ENCODE measurements around the gene PAFAH1B2. TPM values are rescaled to one million over a fixed set of nuclear protein-coding genes. Genes with fewer than 3 reads are reported as not detected.
A peak's percentile ranks its signal among the peaks of the same experiment; 100 is the strongest.
"Not testable (repeated sequence)": the region's sequence is repeated elsewhere in the genome, so short reads cannot be mapped to it uniquely, and the experiment has no call there.

The PAFAH1B2 gene
- polyA plus RNA-seq (ENCODE audit: insufficient read length in 4 of 4), result 10 to 100 TPM; 73.3 to 79.9 (median 75.1) TPM

DNA sequence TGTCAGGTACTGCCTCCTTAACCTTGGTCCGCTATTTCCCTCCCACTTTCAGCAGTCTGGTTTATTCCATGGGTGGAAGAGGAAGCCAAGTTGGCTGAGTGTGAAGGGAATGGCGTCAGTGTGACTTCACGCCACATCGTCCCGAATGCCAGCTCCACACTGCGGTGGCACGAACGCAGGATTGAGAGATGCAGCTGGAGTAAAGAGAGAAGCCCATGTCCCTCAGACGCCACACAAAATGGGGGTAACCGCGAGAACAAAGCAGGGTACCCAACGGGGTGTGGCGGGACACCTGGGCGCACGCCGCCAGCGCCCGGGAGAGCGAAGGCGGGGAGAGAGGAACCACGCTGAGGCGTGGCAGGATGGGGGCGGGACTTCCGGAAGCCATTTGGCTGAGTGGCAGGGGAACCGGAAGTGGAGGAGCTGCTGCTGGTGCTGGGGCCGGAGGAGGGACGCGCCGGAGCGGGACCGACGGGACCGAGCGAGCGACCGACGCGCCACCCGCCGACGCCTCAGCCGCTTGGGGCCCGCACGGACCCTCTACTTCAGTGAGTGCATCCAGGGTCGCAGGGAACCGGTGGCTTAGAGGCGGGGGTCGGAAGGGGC lies at the start of gene PAFAH1B2:
PAFAH1B2 (plus strand) TSS at position 417 of the 606 bp plus-strand sequence. CDS start 8,161 bp downstream, outside the sequence.
- DNase-seq (ENCODE audit: low read depth in 4 of 4, low spot score in 3 of 4), result peak; percentile 87 to 89 (median 88)

GRCh38 chr11:117094776-117095175 lies 49.3 kb upstream of the PAFAH1B2 start:
- no peak for DNase-seq (ENCODE audit: low read depth in 4 of 4, low spot score in 3 of 4)

DNA sequence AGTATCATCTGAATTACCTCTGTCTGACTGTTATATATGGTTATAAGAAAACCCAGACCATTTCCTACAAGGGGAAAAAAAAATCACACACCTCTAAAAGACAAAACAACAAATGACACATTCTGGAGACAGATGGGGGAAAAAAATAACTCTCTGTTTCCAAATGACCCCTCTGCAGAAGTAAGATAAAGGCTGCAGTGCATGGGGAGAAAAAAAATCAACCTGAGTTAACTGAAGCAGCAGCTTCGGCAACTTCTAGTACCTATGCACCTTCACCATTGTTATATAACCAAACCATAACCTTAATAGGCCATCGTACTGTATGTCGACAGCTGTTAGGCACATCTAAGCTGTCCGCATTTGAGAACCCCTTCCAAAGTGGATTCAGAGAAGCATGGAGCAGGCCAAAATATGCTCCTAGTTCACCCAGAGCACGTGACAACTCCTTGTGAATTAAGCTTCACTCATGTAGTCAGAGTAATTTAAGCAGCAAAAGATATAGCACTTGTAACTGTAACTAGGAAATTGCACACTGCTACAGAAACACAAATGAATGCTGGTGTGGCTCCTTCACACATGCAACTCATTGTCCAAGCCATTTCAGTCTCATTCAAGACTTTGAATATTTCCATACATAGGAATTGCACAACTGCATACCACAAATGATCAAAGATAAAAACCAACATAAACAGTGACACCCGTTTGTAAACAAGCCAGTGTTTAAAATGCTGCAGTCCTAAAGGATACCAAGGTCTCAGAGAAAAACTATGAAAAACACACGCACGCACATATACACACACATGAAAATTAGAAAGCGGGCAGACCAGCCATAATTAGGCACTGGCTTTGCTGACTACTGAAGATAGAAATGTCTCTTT lies 48.6 kb upstream of the PAFAH1B2 start:
- DNase-seq (ENCODE audit: low read depth in 4 of 4, low spot score in 3 of 4), result no peak

GRCh38 chr11:117096201-117096991 lies 47.7 kb upstream of the PAFAH1B2 start:
- DNase-seq (ENCODE audit: low read depth in 4 of 4, low spot score in 3 of 4), result no peak

DNA sequence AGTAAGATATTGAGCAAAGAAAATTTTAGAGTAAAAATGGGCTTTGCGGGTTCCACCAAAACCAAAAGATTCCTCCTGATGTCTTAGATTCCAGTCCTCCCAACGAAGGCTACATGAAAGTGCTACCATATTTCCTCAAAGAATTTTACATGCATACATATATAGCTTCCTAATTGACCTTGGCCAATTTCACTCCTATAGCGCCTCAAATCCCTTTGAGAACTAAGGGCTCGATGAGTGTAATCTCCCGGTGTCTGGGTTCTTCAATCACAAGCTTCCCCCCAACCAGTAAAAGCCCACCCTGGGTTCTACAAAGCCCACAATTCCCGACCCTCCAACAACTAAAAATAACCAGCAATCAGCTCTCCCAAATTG lies 47.1 kb upstream of the PAFAH1B2 start:
- no peak for DNase-seq (ENCODE audit: low read depth in 4 of 4, low spot score in 3 of 4)

- DNase-seq (ENCODE audit: low read depth in 4 of 4, low spot score in 3 of 4), result no peak
Observed at GRCh38 chr11:117097389-117098268, 46.5 kb upstream of the PAFAH1B2 start.

DNA sequence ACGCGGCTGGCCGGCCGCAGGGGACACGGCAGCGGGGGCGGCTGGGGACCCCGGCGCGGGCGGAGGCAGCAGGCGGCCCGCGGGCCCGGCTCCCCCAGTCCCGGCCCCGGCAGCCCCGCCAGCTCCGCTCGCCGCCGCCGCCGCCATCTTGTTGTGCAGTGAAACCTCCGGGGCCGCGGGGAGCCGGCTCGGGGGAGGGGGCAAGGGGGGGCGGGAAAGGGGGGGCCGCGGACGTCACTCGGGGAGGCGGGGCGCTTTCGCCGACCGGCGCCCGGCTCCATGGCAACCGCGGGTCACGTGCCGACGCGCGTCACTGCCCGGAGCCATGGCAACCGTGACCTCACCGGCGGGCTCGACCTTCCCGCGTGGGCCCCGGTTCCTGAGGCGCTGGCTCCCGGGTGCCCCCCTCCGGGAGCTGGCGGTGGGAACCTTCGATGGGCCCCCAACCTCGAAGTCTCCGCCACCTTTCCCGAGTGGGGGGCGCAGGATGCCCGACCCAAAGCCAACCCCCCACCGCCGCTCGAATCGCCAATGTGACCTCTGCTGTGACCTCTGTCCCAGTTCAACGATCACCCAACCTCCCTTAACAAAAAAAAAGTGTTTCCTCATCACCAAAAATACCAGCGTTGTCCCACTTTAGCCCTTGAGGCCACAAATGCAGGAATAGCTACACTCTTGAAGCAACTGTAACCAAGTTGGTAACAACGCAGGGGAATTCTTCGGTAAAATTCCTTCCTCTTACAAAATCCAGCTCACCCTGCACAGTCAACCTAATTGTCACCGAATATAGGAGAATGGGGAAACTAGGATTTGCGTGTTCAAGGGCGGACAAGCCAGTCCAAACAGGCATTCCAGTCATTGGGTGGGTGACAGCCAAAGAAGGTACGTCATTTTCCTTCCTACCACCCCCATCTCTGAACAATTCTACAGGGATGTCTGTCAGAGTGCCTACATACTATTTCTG lies 45.5 kb upstream of the PAFAH1B2 start, which contains the start of gene SIK3:
SIK3 (minus strand) TSS at position 160 of the 964 bp plus-strand sequence; CDS start at position 147, 13 bp downstream.
- DNase-seq (ENCODE audit: low read depth in 4 of 4, low spot score in 3 of 4), result peak in 3 of 4 donors; percentile 74 to 83 (median 80)

DNA sequence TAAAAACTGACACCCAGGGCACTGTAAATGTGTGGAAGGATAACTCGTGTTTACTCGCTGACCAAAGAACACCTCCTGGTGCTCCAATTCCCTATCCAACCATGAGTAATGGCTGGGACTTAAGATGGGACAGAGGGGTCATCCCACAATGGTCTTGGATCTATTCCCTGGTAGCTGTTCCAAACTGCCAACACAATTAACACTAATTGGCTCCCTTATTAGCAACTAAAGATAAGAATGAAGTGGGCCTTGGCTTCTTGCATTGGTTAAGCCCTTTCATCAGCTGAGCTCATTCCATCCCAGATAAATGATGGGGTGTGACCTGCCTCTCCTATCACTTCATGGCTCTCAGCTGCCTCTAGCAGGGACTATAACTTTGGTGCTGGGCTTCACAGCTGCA lies 44.4 kb upstream of the PAFAH1B2 start:
- no peak for DNase-seq (ENCODE audit: low read depth in 4 of 4, low spot score in 3 of 4)

- no peak for DNase-seq (ENCODE audit: low read depth in 4 of 4, low spot score in 3 of 4)
Observed at GRCh38 chr11:117100556-117100955, 43.5 kb upstream of the PAFAH1B2 start.

GRCh38 chr11:117107701-117108590 lies 36.1 kb upstream of the PAFAH1B2 start:
- DNase-seq (ENCODE audit: low read depth in 4 of 4, low spot score in 3 of 4), result no peak

DNA sequence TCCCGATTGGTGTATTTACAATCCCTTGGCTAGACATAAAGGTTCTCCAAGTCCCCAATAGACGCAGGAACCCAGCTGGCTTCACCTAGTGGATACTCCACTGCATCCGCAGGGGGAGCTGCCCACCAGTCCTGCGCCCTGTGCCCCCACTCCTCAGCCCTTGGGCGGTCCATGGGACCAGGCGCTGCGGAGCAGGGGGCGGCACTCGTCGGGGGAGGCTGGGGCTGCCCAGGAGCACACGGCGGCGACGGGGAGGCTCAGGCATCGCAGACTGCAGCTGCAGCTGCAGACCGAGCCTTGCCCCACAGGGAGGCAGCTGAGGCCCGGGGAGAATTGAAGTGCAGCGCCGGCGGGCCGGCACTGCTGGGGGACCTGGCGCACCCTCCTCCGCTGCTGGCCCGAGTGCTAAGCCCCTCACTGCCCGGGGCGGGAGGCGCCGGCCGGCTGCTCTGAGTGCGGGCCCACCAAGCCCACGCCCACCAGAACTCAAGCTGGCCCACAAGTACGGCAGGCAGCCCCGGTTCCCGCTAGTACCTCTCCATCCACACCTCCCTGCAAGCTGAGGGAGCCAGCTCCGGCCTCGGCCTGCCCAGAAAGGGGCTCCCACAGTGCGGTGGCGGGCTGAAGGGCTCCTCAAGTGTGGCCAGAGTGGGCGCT lies 33.7 kb upstream of the PAFAH1B2 start:
- DNase-seq (ENCODE audit: low read depth in 4 of 4, low spot score in 3 of 4), result no peak

DNA sequence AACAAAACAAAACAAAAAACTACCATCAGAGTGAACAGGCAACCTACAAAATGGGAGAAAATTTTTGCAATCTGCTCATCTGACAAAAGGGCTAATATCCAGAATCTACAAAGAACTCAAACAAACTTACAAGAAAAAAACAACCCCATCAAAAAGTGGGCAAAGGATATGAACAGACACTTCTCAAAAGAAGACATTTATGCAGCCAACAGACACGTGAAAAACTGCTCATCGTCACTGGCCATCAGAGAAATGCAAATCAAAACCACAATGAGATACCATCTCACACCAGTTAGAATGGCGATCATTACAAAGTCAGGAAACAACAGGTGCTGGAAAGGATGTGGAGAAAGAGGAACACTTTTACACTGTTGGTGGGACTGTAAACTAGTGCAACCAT lies 31.6 kb upstream of the PAFAH1B2 start:
- DNase-seq (ENCODE audit: low read depth in 4 of 4, low spot score in 3 of 4), result not testable (repeated sequence)

GRCh38 chr11:117112939-117113338 lies 31.1 kb upstream of the PAFAH1B2 start:
- not testable (repeated sequence) for DNase-seq (ENCODE audit: low read depth in 4 of 4, low spot score in 3 of 4)

DNA sequence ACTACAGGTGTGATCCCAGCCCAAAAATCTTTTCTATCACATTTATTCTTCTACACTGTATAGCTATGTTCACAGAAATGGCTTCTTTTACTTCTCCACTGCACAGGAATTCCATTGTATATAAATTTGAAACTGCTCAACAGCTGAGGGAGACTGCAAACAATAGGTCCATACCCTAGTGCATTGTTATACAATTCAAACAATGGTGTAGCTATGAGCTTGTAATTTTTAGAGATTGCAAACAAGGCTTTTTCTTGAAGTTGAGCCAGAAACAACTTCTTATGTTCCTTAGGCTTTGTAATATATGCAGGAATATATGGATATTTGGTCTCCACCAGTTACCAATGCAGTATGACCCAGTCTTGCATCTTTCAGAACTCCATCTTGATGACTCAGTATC lies 26.4 kb upstream of the PAFAH1B2 start:
- no peak for DNase-seq (ENCODE audit: low read depth in 4 of 4, low spot score in 3 of 4)

- DNase-seq (ENCODE audit: low read depth in 4 of 4, low spot score in 3 of 4), result no peak
Observed at GRCh38 chr11:117121176-117121575, 22.9 kb upstream of the PAFAH1B2 start.

- no peak for DNase-seq (ENCODE audit: low read depth in 4 of 4, low spot score in 3 of 4)
Observed at GRCh38 chr11:117122556-117122955, 21.5 kb upstream of the PAFAH1B2 start.

- DNase-seq (ENCODE audit: low read depth in 4 of 4, low spot score in 3 of 4), result no peak
Observed at GRCh38 chr11:117126223-117126965, 17.7 kb upstream of the PAFAH1B2 start.
